ENCODE results near the gene NLRP5.

The NLRP5 gene

DNA sequence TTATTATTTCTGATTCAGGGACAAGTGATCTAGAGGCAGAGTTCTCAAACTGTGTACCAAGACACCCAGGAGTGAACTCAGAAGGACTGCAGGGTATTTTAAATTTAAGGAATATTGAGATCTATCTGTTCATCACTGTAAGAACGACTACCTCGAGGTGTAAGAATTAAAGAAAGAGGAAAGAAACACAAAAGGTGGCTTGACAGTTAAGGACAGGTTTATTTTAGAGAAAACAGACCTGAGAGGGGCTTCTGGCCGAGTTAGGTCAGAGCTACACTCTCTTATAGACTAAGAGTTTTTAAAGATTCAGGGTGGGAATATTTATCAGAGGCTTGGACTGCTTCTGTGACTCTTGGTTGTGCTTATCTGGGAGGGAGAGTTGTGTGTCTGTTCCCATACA lies 12.6 kb upstream of the NLRP5 start:
- Histone ChIP-seq H3K9me3 (ENCODE audit: insufficient read depth, low read depth, low read length) (peaks cover 5% of the 10 kb centered on the region; the same call in 1 of the 2 replicates), H3K4me1 (ENCODE audit: insufficient read depth, low read length, poor library complexity, severe bottlenecking) (no peaks in the 10 kb centered on the region), H3K9ac (ENCODE audit: low read depth, low read length, poor library complexity, severe bottlenecking) (no peak overlapping the region), H3K79me2 (ENCODE audit: insufficient read depth, low read length) (no peaks in the 10 kb centered on the region), H3K36me3 (ENCODE audit: insufficient read depth, low read length) (no peaks in the 10 kb centered on the region), H3K4me3 (ENCODE audit: low read length, poor library complexity, severe bottlenecking) (no peak overlapping the region), H3K4me2 (ENCODE audit: low read depth, low read length, poor library complexity, severe bottlenecking) (no peak overlapping the region), H3F3A (ENCODE audit: low read depth) (no peaks in the 10 kb centered on the region), H4K20me1 (ENCODE audit: insufficient read depth, low read length, poor library complexity, severe bottlenecking) (no peaks in the 10 kb centered on the region), H3K9me2 (replicated peaks; ENCODE audit: low read depth, low read length) (no peaks in the 10 kb centered on the region), H3K27me3 (ENCODE audit: insufficient read depth, low read length, poor library complexity, severe bottlenecking) (no peaks in the 10 kb centered on the region), H2AFZ (ENCODE audit: low read length) (no peak overlapping the region)
- TF ChIP-seq, protein P1, sequence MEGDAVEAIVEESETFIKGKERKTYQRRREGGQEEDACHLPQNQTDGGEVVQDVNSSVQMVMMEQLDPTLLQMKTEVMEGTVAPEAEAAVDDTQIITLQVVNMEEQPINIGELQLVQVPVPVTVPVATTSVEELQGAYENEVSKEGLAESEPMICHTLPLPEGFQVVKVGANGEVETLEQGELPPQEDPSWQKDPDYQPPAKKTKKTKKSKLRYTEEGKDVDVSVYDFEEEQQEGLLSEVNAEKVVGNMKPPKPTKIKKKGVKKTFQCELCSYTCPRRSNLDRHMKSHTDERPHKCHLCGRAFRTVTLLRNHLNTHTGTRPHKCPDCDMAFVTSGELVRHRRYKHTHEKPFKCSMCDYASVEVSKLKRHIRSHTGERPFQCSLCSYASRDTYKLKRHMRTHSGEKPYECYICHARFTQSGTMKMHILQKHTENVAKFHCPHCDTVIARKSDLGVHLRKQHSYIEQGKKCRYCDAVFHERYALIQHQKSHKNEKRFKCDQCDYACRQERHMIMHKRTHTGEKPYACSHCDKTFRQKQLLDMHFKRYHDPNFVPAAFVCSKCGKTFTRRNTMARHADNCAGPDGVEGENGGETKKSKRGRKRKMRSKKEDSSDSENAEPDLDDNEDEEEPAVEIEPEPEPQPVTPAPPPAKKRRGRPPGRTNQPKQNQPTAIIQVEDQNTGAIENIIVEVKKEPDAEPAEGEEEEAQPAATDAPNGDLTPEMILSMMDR (conservative IDR thresholded peaks at IDR 0.05; ENCODE audit: low read length) = no peak
- no peak for TF ChIP-seq EZH2phosphoT487 (IDR thresholded peaks at IDR 0.05; ENCODE audit: borderline replicate concordance)

- Histone ChIP-seq H3K9ac (ENCODE audit: low read depth, low read length, poor library complexity, severe bottlenecking) (no peak overlapping the region), H3K36me3 (ENCODE audit: insufficient read depth, low read length) (no peaks in the 10 kb centered on the region), H2AFZ (ENCODE audit: low read length) (no peak overlapping the region), H3K9me2 (replicated peaks; ENCODE audit: low read depth, low read length) (no peaks in the 10 kb centered on the region), H3K79me2 (ENCODE audit: insufficient read depth, low read length) (no peaks in the 10 kb centered on the region), H3K27me3 (ENCODE audit: insufficient read depth, low read length, poor library complexity, severe bottlenecking) (no peaks in the 10 kb centered on the region), H4K20me1 (ENCODE audit: insufficient read depth, low read length, poor library complexity, severe bottlenecking) (no peaks in the 10 kb centered on the region), H3F3A (ENCODE audit: low read depth) (no peaks in the 10 kb centered on the region), H3K9me3 (ENCODE audit: insufficient read depth, low read depth, low read length) (peaks cover 2% of the 10 kb centered on the region; the same call in 1 of the 2 replicates), H3K4me1 (ENCODE audit: insufficient read depth, low read length, poor library complexity, severe bottlenecking) (no peaks in the 10 kb centered on the region), H3K4me2 (ENCODE audit: low read depth, low read length, poor library complexity, severe bottlenecking) (no peak overlapping the region), H3K4me3 (ENCODE audit: low read length, poor library complexity, severe bottlenecking) (no peak overlapping the region)
- no peak for TF ChIP-seq EZH2phosphoT487 (IDR thresholded peaks at IDR 0.05; ENCODE audit: borderline replicate concordance)
- TF ChIP-seq, protein P1 (conservative IDR thresholded peaks at IDR 0.05; ENCODE audit: low read length) = no peak
Measured at GRCh38 chr19:55980415-55980814, 6.2 kb upstream of the NLRP5 start.

- H3F3A ChIP-seq (ENCODE audit: low read depth) = no peaks in the 10 kb centered on the region
- TF ChIP-seq, protein P1 (conservative IDR thresholded peaks at IDR 0.05; ENCODE audit: low read length) = no peak
- no peak for TF ChIP-seq EZH2phosphoT487 (IDR thresholded peaks at IDR 0.05; ENCODE audit: borderline replicate concordance)
- no peak overlapping the region for H3K4me3 ChIP-seq (ENCODE audit: low read length, poor library complexity, severe bottlenecking)
- H4K20me1 ChIP-seq (ENCODE audit: insufficient read depth, low read length, poor library complexity, severe bottlenecking) = no peaks in the 10 kb centered on the region
- no peaks in the 10 kb centered on the region for H3K79me2 ChIP-seq (ENCODE audit: insufficient read depth, low read length)
- no peak overlapping the region for H2AFZ ChIP-seq (ENCODE audit: low read length)
- H3K9ac ChIP-seq (ENCODE audit: low read depth, low read length, poor library complexity, severe bottlenecking) = no peak overlapping the region
- no peaks in the 10 kb centered on the region for H3K9me2 ChIP-seq (replicated peaks; ENCODE audit: low read depth, low read length)
- no peaks in the 10 kb centered on the region for H3K27me3 ChIP-seq (ENCODE audit: insufficient read depth, low read length, poor library complexity, severe bottlenecking)
- H3K9me3 ChIP-seq (ENCODE audit: insufficient read depth, low read depth, low read length) = peaks cover 2% of the 10 kb centered on the region; the same call in 1 of the 2 replicates
- H3K36me3 ChIP-seq (ENCODE audit: insufficient read depth, low read length) = no peaks in the 10 kb centered on the region
- H3K4me2 ChIP-seq (ENCODE audit: low read depth, low read length, poor library complexity, severe bottlenecking) = no peak overlapping the region
- H3K4me1 ChIP-seq (ENCODE audit: insufficient read depth, low read length, poor library complexity, severe bottlenecking) = no peaks in the 10 kb centered on the region
Measured at GRCh38 chr19:55985254-55985653, 1.3 kb upstream of the NLRP5 start.

Measured in Loucy (cell line).